LNCAP (cell line): ENCODE measurements around the gene PSORS1C2.

Experiments
- TF ChIP-seq, protein P1 (sequence below): fragments of 450-650 bp; IDR thresholded peaks from 2 replicates; pipeline ENCODE4 v1.5.1; 2017; ENCODE audit warnings: mild to moderate bottlenecking

Gene PSORS1C2

DNA sequence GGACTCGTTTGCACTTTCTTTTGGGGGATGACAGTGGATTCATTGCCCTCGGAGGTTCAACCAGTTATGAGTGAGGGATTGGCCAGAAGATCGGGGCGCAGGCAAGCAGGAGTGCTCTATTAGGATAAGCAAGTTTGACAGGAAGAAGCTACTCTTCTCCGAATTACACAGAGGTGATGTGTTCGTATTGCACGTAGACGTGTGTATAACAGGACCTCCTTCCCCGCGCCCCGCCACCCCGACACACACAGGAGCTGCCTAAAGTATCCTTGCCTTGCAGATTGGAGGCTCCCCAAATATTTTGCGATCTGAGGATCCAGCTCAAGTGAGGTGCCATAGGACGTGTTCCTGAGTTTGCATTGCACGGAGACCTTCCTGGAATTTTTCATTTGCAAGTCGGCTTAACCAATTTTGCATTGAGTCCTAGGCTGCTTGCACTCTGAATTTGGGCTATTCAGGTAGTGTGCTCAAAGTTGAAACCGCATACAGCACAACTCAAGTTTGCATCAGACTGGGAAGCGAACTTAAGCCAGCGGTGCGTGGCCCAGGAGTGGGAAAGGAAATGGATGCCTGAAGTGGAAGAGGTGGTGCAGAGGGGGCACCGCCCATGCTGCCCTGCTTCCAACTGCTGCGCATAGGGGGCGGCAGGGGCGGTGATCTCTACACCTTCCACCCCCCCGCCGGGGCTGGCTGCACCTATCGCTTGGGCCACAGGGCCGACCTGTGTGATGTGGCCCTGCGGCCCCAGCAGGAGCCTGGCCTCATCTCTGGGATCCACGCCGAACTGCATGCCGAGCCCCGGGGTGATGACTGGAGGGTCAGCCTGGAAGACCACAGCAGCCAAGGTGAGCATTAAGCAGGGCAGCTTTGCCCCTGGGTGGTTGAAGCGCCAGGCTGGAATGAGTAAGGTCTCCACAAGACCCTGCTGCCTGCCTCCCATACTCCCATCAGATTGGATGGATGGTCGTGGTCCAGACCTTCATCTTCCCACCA lies 20.3 kb upstream of the PSORS1C2 start:
- TF ChIP-seq, protein P1, sequence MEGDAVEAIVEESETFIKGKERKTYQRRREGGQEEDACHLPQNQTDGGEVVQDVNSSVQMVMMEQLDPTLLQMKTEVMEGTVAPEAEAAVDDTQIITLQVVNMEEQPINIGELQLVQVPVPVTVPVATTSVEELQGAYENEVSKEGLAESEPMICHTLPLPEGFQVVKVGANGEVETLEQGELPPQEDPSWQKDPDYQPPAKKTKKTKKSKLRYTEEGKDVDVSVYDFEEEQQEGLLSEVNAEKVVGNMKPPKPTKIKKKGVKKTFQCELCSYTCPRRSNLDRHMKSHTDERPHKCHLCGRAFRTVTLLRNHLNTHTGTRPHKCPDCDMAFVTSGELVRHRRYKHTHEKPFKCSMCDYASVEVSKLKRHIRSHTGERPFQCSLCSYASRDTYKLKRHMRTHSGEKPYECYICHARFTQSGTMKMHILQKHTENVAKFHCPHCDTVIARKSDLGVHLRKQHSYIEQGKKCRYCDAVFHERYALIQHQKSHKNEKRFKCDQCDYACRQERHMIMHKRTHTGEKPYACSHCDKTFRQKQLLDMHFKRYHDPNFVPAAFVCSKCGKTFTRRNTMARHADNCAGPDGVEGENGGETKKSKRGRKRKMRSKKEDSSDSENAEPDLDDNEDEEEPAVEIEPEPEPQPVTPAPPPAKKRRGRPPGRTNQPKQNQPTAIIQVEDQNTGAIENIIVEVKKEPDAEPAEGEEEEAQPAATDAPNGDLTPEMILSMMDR, result no peak

DNA sequence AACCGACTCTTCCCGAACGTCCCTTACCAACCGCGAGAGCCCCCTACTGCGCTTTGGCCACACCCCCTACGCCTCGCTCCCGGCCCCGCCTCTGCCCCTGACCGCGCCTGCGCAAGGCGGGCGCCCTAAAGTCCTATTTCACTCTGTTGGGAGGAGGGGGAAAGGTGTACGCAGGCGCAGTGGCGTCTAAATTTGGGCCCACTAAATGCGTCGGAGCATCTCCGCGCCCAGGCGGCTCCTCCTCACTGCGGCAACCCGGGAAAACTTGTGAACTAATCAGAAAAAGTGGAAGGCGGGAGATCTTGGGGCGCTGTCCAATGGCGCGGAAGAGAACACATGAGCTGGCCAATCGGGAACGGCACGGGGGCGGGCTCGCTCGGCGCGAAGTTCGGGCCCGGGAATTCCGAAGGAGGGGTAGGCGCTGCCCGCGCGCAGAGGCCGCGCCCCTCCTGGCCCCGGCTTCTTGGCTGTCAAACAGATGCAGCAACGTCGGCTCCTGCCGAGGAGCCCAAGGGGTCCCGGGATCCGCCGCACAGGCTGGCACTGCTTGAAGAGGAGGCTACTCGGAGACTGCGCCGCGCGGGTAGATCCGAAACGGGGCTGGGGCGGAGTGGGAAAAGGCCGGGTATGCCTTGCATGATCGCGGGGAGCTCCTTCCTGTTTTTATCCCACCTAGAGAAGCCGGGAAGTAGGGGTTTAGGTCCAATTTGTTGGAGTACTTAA lies 19.4 kb upstream of the PSORS1C2 start, which contains the start of gene TCF19:
TSS of gene TCF19 (plus strand) at position 450 of the 723 bp plus-strand sequence. CDS start 881 bp downstream, outside the sequence.
- TF ChIP-seq, protein P1, result no peak

DNA sequence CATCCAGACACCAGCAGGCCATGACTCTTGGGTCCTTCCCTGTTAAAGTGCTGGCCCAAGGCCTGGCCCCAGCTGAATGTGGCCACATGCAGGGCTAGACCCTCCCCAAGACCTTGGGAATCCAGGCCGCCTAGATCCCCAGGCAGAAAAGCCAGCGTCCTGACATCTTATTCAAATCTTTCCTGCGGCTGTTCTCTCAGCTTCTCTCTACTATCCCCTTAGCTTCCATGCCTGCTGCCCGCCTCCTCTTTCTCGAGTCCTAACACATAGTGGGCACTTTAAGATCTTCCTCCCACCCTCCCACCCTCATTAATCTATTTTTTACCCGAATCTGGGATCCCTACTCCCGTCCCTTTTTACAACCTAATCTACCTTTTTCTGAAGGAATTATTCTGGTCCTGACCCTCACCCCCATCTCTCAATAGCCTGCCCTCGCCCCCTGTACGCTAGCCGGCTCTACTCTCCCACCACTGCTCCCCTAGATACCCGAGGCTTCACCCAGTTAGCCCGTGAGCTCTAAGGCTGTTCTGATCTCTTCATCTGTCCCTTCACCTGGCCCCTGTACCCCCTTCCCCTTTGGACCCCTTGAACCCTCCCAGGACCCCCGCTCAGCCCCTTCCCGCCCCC lies 18.8 kb upstream of the PSORS1C2 start, which contains the start of gene CCHCR1:
TSS of gene CCHCR1 (minus strand) at position 290 of the 627 bp plus-strand sequence. CDS start at position 88, 202 bp downstream.
- TF ChIP-seq, protein P1, result no peak

DNA sequence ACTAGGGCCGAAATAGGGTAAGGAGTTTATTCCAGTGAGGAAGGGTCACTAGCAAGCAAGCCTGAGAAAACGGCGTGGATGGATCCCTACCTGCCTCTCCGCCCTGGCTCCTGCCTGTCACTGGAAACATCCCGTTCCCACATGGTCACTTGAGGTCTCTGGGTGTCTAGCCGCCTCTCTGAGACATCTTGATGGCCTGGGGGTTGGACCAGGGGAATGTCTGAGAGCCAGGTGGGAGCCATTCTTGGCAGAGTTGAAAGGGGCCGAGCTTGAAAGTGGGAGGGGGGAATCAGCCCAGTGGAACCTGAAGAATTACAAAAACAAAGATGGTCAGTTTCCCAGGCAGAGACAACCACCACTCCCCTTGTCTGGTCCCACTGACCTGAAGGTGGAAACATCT lies 17.8 kb upstream of the PSORS1C2 start:
- TF ChIP-seq, protein P1, result no peak

DNA sequence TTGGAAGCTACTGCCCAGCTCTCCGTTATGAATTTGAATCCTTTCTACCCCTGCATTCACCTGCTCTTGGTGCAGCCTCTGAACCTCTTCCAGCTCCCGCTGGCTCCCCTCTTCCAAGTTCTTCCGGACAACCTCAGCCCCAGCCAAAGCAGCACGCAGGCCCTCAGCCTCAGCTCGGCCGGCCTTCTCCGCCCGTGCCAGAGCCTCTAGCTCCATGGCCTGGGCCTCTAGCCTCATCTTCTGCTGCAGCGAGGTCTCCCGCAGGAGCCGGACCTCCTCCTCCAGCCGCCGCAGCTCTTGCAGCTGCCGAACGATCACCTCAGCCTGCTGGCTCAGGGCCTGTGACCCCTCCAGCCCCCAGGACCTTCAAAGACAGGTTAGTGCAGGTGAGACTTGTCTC lies 15.6 kb upstream of the PSORS1C2 start:
- TF ChIP-seq, protein P1, result no peak

DNA sequence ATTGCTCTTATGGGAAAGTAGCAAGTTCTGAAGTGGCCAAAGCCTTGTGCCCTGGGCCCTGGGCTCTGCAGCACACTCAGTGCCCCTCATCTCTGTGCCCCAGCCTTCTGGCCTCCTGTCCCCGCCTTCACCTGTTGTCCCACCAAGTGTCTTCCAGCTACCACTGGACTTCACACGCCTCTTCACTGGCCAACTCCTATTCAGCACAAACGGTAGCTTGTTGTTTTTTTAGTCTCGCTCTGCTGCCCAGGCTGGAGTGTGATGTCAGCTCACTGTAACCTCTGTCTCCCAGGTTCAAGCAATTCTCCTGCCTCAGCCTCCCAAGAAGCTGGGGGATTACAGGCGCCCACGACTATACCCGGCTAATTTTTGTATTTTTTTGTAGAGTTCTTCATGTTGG lies 13.9 kb upstream of the PSORS1C2 start:
- TF ChIP-seq, protein P1, result no peak

DNA sequence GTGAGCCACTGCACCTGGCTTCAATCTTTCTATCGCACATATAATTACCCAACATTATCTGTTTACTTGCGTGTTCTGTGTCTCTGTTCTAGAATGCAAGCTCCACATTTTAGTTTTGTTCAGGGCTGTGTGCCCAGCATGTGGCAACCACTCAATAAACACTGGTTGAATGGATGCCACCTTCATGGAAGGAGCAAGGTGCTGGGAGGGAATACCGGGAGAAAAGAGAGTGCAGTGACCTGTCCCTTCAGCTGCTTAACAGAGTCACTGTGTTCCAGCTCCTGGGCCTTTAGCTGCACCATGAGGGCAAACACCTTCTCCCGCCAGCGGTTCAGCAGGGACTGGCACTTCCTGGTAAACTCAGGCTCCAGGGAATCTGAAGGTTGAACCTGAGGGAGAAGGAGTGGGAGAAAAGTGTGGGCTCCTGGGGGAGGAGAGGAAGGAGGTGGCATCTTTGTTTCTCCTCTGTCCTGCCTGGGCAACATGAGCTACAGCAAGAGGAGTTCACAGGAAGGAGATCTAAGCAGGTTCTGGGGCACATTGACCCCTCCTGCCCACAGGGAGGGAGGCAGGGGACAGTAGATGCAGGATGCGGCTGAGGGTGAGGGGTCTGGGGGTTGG lies 11.1 kb upstream of the PSORS1C2 start:
- TF ChIP-seq, protein P1, result no peak
